Peyer's patch (tissue), 4 donors: ENCODE results near the gene PRPF6. TPM values are rescaled to one million over a fixed set of nuclear protein-coding genes. Genes with fewer than 3 reads are reported as not detected.

Experiments used
- DNase-seq, 3 donors: peaks; one replicate each; pipeline ENCODE4 v3.0.0-alpha.2; 2017 to 2019
- H3K27ac ChIP-seq, 4 donors: fragments of 200-600 bp; sonication (generic); one replicate each; pipeline ENCODE4 v1.5.1; 2016 to 2019
- H3K27me3 ChIP-seq, 2 donors: fragments of 200-600 bp; sonication (generic); one replicate each; pipeline ENCODE4 v1.5.1; 2019
- H3K36me3 ChIP-seq, 3 donors: fragments of 200-600 bp; sonication (generic); one replicate each; pipeline ENCODE4 v1.5.1; 2016 to 2019
- H3K4me1 ChIP-seq, 4 donors: fragments of 200-600 bp; sonication (generic); one replicate each; pipeline ENCODE4 v1.5.1; 2016 to 2019
- H3K4me3 ChIP-seq, 4 donors: fragments of 200-600 bp; sonication (generic); 1 replicate in 3 of 4; 2 replicates in 1 of 4; pipeline ENCODE4 v1.5.1; 2016 to 2019; ENCODE audit warnings: mild to moderate bottlenecking in 1 of 4
- H3K9me3 ChIP-seq, 4 donors: fragments of 200-600 bp; sonication (generic); one replicate each; pipeline ENCODE4 v1.5.1; 2016 to 2019; ENCODE audit warnings: mild to moderate bottlenecking in 1 of 4
- CTCF ChIP-seq, 6 experiments: fragments of 450-650 bp in 4 of 6; fragments of 200-600 bp in 2 of 6; sonication (generic) in 1 of 6; IDR thresholded peaks; one replicate each; pipeline ENCODE4 v1.5.1; 2017 to 2019; ENCODE audit warnings: antibody characterized with exemption in 6 of 6, mild to moderate bottlenecking in 3 of 6, moderate library complexity in 1 of 6
- POLR2A ChIP-seq, 2 donors: fragments of 450-650 bp; IDR thresholded peaks; one replicate each; pipeline ENCODE4 v1.5.1; 2017; ENCODE audit warnings: antibody characterized with exemption in 2 of 2, mild to moderate bottlenecking in 2 of 2, moderate library complexity in 2 of 2
- total RNA-seq, 4 donors: library from RNA; depleted of rRNA; stranded (reverse); fragments of >200 nt; gene quantifications; one replicate each; pipeline ENCODE4 v1.1.0, GENCODE V29; 2016

The PRPF6 gene
- total RNA-seq, 4 donors from 2014 or later: 49.6 to 95.7 (median 64.2) TPM

DNA sequence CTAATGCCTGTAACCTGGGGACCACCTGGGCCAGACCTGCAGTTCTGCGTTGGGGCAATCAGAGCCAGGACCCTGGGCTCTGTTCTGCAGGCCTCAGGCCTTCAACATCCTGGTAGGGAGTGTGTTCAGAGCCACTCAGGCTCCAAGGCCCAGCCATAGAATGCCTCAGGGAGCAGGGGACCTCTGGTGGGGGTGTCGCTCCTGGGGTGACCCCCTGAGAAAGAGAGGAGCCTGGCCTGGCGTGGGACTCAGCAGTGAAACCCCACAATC is 37.2 kb upstream of the PRPF6 start:
- Histone ChIP-seq H3K27me3 (no peaks in the 10 kb centered on the region), H3K27ac (no peak overlapping the region), H3K4me1 (peaks cover 0 to 21% (median 12%) of the 10 kb centered on the region in 4 donors), H3K36me3 (peaks cover 0 to 72% (median 0%) of the 10 kb centered on the region in 3 donors), H3K9me3 (no peaks in the 10 kb centered on the region), H3K4me3 (no peak overlapping the region)
- no peak for DNase-seq
- TF ChIP-seq POLR2A (IDR thresholded peaks at IDR 0.05) (no peak), CTCF (IDR thresholded peaks at IDR 0.05) (no peak)

- no peak for DNase-seq
- no peaks in the 10 kb centered on the region for H3K9me3 ChIP-seq
- no peaks in the 10 kb centered on the region for H3K27me3 ChIP-seq
- H3K4me3 ChIP-seq: no peak overlapping the region
- TF ChIP-seq POLR2A (IDR thresholded peaks at IDR 0.05): no peak
- no peak for TF ChIP-seq CTCF (IDR thresholded peaks at IDR 0.05)
- peak overlapping the region in 1 of 4 donors; percentile 21 for H3K27ac ChIP-seq
- H3K36me3 ChIP-seq: peaks cover 0 to 67% (median 0%) of the 10 kb centered on the region in 3 donors
- peaks cover 2 to 27% (median 14%) of the 10 kb centered on the region in 4 donors for H3K4me1 ChIP-seq
These were observed 36.6 kb upstream of the PRPF6 start for GRCh38 chr20:63944078-63944941.

- H3K27ac ChIP-seq: peak overlapping the region in 1 of 4 donors; percentile 21
- peaks cover 0 to 59% (median 0%) of the 10 kb centered on the region in 3 donors for H3K36me3 ChIP-seq
- H3K4me1 ChIP-seq: peaks cover 3 to 35% (median 21%) of the 10 kb centered on the region in 4 donors
- H3K9me3 ChIP-seq: no peaks in the 10 kb centered on the region
- no peak for TF ChIP-seq CTCF (IDR thresholded peaks at IDR 0.05)
- no peak for TF ChIP-seq POLR2A (IDR thresholded peaks at IDR 0.05)
- H3K27me3 ChIP-seq: no peaks in the 10 kb centered on the region
- no peak for DNase-seq
- no peak overlapping the region for H3K4me3 ChIP-seq
These were observed 35.8 kb upstream of the PRPF6 start for GRCh38 chr20:63945031-63945658.

DNA sequence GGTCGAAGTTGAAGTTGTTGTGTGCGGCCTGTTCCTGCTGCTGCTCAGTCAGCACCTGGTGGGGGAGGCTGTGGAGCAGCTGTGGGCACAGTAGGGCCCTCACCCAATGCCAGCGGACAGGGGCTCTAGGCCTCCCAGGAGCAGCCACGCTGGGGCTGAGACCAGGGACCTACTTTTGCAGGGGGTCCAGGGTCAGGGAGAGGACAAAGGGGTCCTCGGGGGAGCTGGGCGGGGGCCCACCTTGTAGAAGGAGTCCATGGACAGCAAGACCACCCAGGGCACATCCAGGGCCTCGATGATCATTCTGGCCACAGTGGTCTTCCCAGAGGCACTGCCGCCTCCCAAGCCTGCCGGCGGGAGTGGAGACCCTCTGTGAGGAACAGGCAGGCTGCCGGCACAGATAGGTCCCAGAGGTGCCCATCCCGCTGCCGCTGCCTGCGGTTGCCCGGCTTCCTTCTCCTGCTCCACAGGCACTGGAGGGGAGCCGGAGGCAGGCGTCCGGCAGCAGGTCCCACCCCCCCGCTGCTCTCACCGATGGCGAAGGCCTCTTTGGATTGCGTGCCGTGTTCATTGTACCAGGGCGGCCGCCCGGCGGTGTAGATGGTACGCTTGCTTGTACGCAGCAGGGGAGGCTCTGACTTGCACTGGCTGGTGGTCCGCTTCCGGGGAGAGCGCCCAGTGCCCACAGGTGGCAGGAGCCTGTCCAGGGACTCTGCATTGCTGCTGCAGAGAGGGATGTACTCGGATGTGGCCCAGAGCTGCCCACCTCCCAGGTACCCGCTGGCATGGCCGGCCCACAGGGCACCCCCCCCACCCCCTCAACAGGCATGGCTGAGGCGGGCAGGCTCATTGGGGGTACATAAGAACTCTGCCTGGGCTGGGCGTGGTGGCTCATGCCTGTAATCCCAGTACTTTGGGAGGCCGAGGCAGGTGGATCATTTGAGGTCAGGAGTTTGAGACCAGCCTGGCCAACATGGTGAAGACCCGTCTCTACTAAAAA is 34.7 kb upstream of the PRPF6 start:
- H3K36me3 ChIP-seq: peaks cover 0 to 49% (median 0%) of the 10 kb centered on the region in 3 donors
- H3K27me3 ChIP-seq: no peaks in the 10 kb centered on the region
- peaks cover 9 to 46% (median 27%) of the 10 kb centered on the region in 4 donors for H3K4me1 ChIP-seq
- no peak for DNase-seq
- H3K4me3 ChIP-seq: no peak overlapping the region
- TF ChIP-seq POLR2A (IDR thresholded peaks at IDR 0.05) (no peak), CTCF (IDR thresholded peaks at IDR 0.05) (no peak)
- H3K9me3 ChIP-seq: no peaks in the 10 kb centered on the region
- no peak overlapping the region for H3K27ac ChIP-seq

DNA sequence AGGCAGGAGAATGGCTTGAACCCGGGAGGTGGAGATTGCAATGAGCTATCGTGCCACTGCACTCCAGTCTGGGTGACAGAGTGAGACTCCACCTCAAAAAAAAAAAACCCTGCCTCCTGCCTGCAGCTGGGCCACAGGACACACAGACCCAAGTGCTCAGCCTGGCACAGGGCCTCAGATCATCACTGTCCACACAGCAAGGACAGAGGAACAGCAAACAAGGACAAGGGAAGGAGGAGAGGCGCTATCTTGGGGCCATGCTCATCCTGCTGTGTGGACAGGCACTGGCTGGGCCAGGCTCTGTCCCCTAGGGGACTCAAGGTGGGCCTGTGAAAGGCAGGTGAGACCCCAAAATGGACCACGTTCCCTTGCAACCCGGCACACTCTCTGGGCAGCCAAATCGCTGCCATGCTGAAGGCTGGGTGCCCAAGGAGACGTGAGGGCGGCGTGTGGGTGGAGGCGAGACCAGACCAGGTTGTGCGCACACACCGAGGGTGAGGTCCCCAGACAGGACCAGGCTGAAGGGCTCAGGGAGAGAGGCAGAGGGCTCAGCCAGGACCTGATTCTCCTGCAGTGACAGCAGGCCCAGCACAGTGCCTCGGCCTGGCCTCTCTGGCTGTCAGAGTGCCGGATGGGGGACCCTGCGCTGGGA is 33.8 kb upstream of the PRPF6 start:
- TF ChIP-seq POLR2A (IDR thresholded peaks at IDR 0.05): no peak
- TF ChIP-seq CTCF (IDR thresholded peaks at IDR 0.05): no peak
- H3K9me3 ChIP-seq: no peaks in the 10 kb centered on the region
- peaks cover 15 to 51% (median 33%) of the 10 kb centered on the region in 4 donors for H3K4me1 ChIP-seq
- no peaks in the 10 kb centered on the region for H3K27me3 ChIP-seq
- no peak overlapping the region for H3K4me3 ChIP-seq
- peak overlapping the region in 1 of 4 donors; percentile 80 for H3K27ac ChIP-seq
- no peak for DNase-seq
- peaks cover 0 to 43% (median 0%) of the 10 kb centered on the region in 3 donors for H3K36me3 ChIP-seq
